Measurements from ENCODE around the gene BTBD6.

GRCh38 chr14:105247026-105247425 is 1.3 kb upstream of the BTBD6 start:
- TF ChIP-seq CTCF (IDR thresholded peaks at IDR 0.05) (no peak), POLR2A (IDR thresholded peaks at IDR 0.05) (no peak)

Measured in esophagus squamous epithelium (tissue), 4 donors.